Measurements from ENCODE around the gene RBM15B.

RBM15B gene

GRCh38 chr3:51388286-51389029 is 2.6 kb upstream of the RBM15B start:
- peaks cover 43% of the 10 kb centered on the region for H3K4me1 ChIP-seq (ENCODE audit: low read length)
- peaks cover 54% of the 10 kb centered on the region for H3K36me3 ChIP-seq (replicated peaks; ENCODE audit: low read depth, low read length)
- peaks cover 75% of the 10 kb centered on the region for H3K79me2 ChIP-seq (ENCODE audit: low read length)
- no peak overlapping the region for H2AFZ ChIP-seq (ENCODE audit: low read depth, low read length)
- 0 out of 2 replicates have a peak overlapping the region, but pooled peaks have one; percentile 7 for H3K4me2 ChIP-seq (ENCODE audit: low read length)
- 0 out of 2 replicates have a peak overlapping the region, but pooled peaks have one; percentile 7 for H3K27ac ChIP-seq (ENCODE audit: low read length)
- peaks cover 28% of the 10 kb centered on the region for H4K20me1 ChIP-seq (ENCODE audit: insufficient read depth, low read length)
- no peak overlapping the region for H3K4me3 ChIP-seq (ENCODE audit: low read length)
- peak; percentile 32 for TF ChIP-seq CTCF (IDR thresholded peaks at IDR 0.05; ENCODE audit: low read depth, low read length)
- TF ChIP-seq EZH2phosphoT487 (IDR thresholded peaks at IDR 0.05; ENCODE audit: low read depth), result no peak
- no peaks in the 10 kb centered on the region for H3K9me3 ChIP-seq (ENCODE audit: insufficient read depth, low read length)
- no peaks in the 10 kb centered on the region for H3K27me3 ChIP-seq (ENCODE audit: low read depth, low read length)
- H3K9ac ChIP-seq (ENCODE audit: low read length), result no peak overlapping the region

DNA sequence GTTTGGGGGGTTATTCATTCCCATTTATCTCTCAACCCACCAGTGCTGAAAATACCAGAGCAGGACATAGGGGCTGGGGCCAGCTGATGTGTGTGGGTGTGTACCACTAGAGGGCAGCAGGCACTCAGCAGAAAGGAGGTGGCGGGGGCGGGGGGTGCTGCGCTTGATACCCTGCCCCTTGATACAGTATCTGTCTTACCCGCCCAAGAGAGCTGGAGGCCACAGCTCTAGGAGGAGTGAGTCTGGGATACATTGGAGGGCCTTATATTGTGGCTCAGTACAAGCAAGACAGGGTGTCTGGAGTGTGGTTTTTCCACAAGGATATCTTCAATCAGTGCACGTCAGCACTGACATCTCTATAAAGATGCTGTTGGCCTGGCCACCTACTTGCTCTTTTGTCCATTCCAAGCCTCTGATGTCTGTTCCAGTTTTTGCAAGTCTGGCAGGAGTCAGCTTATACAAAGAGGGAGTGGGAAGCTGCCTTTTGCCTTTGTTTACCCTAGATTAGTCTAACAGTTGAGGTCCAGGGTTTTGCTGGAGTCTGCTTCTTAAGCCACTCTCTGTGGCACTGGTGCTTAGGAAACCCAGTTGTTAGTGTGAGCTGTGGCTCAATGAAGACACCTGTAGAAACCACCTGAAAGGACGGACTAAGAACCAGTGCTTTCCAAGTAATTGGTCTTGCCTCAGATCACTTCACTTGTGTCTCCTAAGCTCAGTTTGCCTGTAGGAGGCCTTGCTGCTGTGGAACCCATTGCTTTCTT is 1.5 kb upstream of the RBM15B start:
- no peak overlapping the region for H3K4me3 ChIP-seq (ENCODE audit: low read length)
- H4K20me1 ChIP-seq (ENCODE audit: insufficient read depth, low read length), result peaks cover 39% of the 10 kb centered on the region
- no peak overlapping the region for H2AFZ ChIP-seq (ENCODE audit: low read depth, low read length)
- no peak overlapping the region for H3K9ac ChIP-seq (ENCODE audit: low read length)
- H3K27me3 ChIP-seq (ENCODE audit: low read depth, low read length), result no peaks in the 10 kb centered on the region
- TF ChIP-seq CTCF (IDR thresholded peaks at IDR 0.05; ENCODE audit: low read depth, low read length) (peak; percentile 89), EZH2phosphoT487 (IDR thresholded peaks at IDR 0.05; ENCODE audit: low read depth) (no peak)
- H3K27ac ChIP-seq (ENCODE audit: low read length), result peak overlapping the region; percentile 37
- peak overlapping the region; percentile 85 for H3K4me2 ChIP-seq (ENCODE audit: low read length)
- peaks cover 75% of the 10 kb centered on the region for H3K79me2 ChIP-seq (ENCODE audit: low read length)
- peaks cover 65% of the 10 kb centered on the region for H3K36me3 ChIP-seq (replicated peaks; ENCODE audit: low read depth, low read length)
- H3K9me3 ChIP-seq (ENCODE audit: insufficient read depth, low read length), result no peaks in the 10 kb centered on the region
- H3K4me1 ChIP-seq (ENCODE audit: low read length), result peaks cover 42% of the 10 kb centered on the region

DNA sequence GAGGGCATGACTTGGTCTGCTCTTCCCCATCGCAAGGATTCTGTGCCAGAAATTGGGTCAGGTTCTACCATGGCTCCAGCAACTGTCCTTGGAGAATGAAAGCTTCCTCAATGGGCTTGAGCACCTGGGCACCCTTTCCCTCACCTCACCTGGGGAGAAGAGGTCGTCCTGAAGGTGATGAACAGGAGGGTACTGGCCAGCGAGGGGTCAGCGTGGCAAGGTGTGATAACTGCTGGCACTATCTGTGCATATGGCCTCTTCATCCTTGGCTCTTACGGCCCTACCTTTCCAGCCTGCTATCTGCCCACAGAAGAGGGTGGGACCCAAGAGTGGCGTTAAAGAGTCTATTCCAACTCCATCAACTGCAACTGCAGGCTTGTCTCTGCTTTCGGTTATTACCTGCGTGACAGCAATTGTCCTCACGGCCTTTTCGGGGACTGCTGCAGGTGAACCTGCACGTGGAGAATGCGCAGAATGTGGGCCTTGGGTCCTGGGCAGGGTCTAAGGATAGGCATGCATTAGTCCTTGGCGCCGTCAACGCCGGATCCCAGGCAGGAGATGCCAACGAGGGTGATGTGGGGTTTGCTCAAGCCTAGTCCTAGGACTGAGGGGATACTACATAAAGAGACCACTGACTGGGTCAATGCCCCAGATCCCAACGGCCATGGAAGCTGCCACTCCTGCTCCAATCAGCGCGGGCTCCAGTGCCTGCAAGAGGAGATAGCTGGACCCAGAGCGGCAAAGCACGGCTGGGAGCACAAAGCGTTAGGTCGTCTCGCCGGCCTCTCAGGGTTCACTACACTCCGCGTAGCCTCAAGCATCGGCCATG is 625 bp upstream of the RBM15B start:
- H3K27ac ChIP-seq (ENCODE audit: low read length), result peak overlapping the region; percentile 37
- H3K9me3 ChIP-seq (ENCODE audit: insufficient read depth, low read length), result no peaks in the 10 kb centered on the region

More for the DNA sequence above, 625 bp upstream of the RBM15B start:
- Histone ChIP-seq H3K36me3 (replicated peaks; ENCODE audit: low read depth, low read length) (peaks cover 74% of the 10 kb centered on the region), H3K4me1 (ENCODE audit: low read length) (peaks cover 46% of the 10 kb centered on the region), H3K4me2 (ENCODE audit: low read length) (peak overlapping the region; percentile 85), H3K9ac (ENCODE audit: low read length) (peak overlapping the region; percentile 48; the same call in 1 of the 2 replicates), H2AFZ (ENCODE audit: low read depth, low read length) (no peak overlapping the region), H3K27me3 (ENCODE audit: low read depth, low read length) (no peaks in the 10 kb centered on the region), H3K4me3 (ENCODE audit: low read length) (peak overlapping the region; percentile 73), H3K79me2 (ENCODE audit: low read length) (peaks cover 78% of the 10 kb centered on the region), H4K20me1 (ENCODE audit: insufficient read depth, low read length) (peaks cover 47% of the 10 kb centered on the region)
- TF ChIP-seq EZH2phosphoT487 (IDR thresholded peaks at IDR 0.05; ENCODE audit: low read depth) (no peak), CTCF (IDR thresholded peaks at IDR 0.05; ENCODE audit: low read depth, low read length) (peak; percentile 82; the same call in 1 of the 2 replicates)
